ENCODE data around the gene ATP6V0E1. TPM values are rescaled to one million over a fixed set of nuclear protein-coding genes. Genes with fewer than 3 reads are reported as not detected.
A peak's percentile ranks its signal among the peaks of the same experiment; 100 is the strongest.

The ATP6V0E1 gene
- total RNA-seq, 1 donor from 2014 or later = 137 TPM

DNA sequence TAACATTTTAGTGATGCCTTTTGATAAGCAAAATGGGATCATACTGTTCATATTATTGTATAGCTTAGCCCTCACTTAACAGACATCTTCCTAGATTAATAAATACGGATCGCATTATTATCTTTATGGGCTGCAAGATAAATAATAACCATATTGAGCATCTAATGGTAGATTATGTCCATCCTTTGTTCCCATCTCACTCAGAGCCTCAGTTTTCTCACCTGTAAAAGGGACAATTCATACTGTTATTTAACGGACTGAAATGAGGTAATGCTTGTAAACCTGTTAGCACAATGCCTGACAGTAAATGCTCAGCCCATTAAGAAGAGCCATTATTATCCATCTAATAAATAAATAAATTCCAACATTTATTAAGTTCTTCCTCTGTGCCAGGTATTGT lies 27.3 kb upstream of the ATP6V0E1 start:
- DNase-seq (ENCODE audit: low spot score, unreplicated experiment) = no peak
- no peak overlapping the region for H3K4me3 Mint-ChIP-seq (ENCODE audit: low read depth)
- H3K27me3 Mint-ChIP-seq = peaks cover 8% of the 10 kb centered on the region
- no peak for TF ChIP-seq CTCF (IDR thresholded peaks at IDR 0.05; ENCODE audit: unreplicated experiment)
- H3K27ac Mint-ChIP-seq = no peak overlapping the region
- peaks cover 8% of the 10 kb centered on the region for H3K4me1 Mint-ChIP-seq (ENCODE audit: low read depth)
- no peaks in the 10 kb centered on the region for H3K9me3 Mint-ChIP-seq (ENCODE audit: low read depth)
- peaks cover 3% of the 10 kb centered on the region for H3K36me3 Mint-ChIP-seq (ENCODE audit: insufficient read depth)

DNA sequence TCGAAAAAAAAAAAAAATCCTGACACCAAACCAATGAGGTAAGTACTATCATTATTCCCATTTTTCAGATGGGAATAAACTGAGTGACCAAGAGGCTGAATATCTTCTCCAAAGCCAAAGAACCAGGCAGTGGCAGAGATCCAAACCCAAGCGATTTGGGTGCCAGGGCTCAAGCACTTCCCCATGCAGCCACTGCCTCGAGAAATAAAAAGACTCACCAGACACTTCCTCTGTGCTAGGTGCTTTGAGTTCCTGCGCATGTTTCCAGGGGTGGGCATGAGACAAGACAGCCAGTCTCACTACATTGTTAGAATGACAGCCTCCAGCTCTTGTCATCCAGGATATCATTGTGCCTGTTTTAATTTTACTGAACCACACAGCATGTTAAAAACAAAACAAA lies 26.6 kb upstream of the ATP6V0E1 start:
- DNase-seq (ENCODE audit: low spot score, unreplicated experiment) = no peak
- TF ChIP-seq CTCF (IDR thresholded peaks at IDR 0.05; ENCODE audit: unreplicated experiment) = no peak
- H3K4me1 Mint-ChIP-seq (ENCODE audit: low read depth) = peaks cover 8% of the 10 kb centered on the region
- no peak overlapping the region for H3K27ac Mint-ChIP-seq
- H3K9me3 Mint-ChIP-seq (ENCODE audit: low read depth) = no peaks in the 10 kb centered on the region
- no peak overlapping the region for H3K4me3 Mint-ChIP-seq (ENCODE audit: low read depth)
- H3K36me3 Mint-ChIP-seq (ENCODE audit: insufficient read depth) = peaks cover 2% of the 10 kb centered on the region
- peaks cover 8% of the 10 kb centered on the region for H3K27me3 Mint-ChIP-seq

DNA sequence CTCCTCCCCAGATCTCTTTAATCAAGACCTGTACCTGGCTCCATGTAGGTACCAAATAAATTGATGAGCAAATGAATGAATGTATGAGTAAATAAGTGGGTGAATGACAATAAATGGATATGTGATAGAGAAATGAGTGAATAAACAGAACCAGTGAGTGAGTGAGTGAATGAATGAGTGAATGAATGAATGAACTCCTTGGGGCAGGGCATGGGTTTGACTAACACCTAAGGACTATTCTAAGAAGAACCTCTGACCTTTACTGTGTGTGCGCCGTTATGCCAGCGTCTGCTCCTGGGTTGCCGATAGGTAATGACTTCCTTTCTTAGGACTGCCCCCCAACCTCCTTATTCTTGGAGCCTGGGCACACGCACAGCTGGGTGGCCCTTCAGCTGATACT lies 26.1 kb upstream of the ATP6V0E1 start:
- TF ChIP-seq CTCF (IDR thresholded peaks at IDR 0.05; ENCODE audit: unreplicated experiment) = no peak
- peak overlapping the region; percentile 30 for H3K4me3 Mint-ChIP-seq (ENCODE audit: low read depth)
- H3K9me3 Mint-ChIP-seq (ENCODE audit: low read depth) = no peaks in the 10 kb centered on the region
- no peak for DNase-seq (ENCODE audit: low spot score, unreplicated experiment)
- H3K27me3 Mint-ChIP-seq = peaks cover 8% of the 10 kb centered on the region
- H3K36me3 Mint-ChIP-seq (ENCODE audit: insufficient read depth) = peaks cover 2% of the 10 kb centered on the region
- H3K27ac Mint-ChIP-seq = no peak overlapping the region
- H3K4me1 Mint-ChIP-seq (ENCODE audit: low read depth) = peaks cover 8% of the 10 kb centered on the region

DNA sequence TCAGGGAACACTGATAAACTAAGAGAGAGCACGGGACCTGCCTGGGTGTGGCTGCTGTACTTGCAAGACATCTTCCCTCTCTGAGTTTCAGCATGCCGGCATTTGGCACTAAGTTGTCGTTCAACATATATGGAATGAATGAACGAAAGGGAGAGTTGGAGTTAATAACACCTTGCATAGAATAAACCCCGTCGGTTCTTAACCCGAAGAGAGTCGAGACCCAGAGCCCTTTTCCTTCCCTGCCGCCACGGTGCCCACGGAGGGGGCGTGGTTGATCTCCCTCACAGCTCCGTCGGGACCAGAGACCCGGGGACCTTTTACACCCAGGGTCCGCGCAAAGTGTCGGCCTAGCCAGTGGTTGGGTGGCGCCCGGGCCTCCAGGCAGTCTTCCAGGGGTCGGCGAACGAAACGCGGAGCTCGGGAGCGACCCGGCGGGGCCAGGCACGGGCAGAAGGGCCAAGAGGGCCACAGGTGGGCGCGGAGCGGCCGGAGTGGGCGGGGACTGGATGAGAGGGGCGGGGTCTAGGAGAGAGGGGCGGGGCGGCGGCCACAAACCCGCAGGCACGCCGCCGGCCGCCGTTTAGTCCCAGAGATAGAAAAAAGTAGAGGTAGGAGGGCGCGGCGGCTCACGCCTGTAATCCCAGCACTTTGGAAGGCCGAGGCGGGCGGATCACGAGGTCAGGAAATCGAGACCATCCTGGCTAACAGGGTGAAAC lies 25.1 kb upstream of the ATP6V0E1 start:
- Mint-ChIP-seq H3K27me3 (peaks cover 8% of the 10 kb centered on the region), H3K9me3 (ENCODE audit: low read depth) (no peaks in the 10 kb centered on the region), H3K4me3 (ENCODE audit: low read depth) (peak overlapping the region; percentile 87), H3K36me3 (ENCODE audit: insufficient read depth) (peaks cover 4% of the 10 kb centered on the region), H3K4me1 (ENCODE audit: low read depth) (peaks cover 8% of the 10 kb centered on the region), H3K27ac (peak overlapping the region; percentile 99)
- no peak for TF ChIP-seq CTCF (IDR thresholded peaks at IDR 0.05; ENCODE audit: unreplicated experiment)
- DNase-seq (ENCODE audit: low spot score, unreplicated experiment) = peak; percentile 49

DNA sequence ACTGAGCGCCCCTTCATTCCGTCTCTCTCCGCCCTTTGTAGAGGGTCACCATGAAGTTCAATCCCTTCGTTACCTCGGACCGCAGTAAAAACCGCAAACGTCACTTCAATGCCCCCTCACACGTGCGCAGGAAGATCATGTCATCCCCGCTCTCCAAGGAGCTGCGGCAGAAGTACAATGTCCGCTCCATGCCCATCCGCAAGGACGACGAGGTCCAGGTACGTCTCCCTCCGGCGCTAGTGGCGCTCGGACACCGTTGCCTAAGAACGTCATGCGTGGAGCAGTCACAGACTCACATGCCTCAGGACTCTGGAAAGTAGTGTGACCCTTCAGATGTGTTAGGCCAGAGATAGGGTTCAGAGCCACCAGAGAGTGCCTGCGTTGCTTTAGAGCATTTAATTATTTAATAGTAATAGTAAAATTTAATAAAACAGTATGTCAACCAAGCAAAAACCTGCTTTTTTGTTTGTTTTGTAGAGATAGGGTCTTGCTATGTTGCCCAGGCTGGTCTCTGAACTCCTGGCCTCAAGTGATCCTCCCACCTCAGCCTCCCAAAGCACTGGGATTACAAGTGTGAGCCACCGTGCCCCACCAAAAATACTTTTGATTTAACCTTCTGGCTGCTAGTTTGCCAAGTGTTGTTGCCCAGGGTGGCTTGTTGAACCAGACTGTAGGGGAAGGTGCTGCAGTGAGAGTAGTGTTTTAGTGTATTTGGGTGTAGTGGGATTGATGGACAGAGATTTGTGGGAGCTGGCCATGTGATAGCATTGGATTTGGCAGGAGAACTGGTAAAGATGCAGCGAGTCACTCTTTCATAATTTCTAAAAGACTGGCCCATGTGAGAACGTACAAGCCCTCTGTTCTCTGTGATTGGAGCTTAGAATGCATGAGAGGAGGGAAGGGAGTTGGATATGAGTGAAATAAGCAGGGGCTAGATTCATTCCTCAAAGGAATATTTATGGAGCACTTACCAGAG lies 23.5 kb upstream of the ATP6V0E1 start:
- DNase-seq (ENCODE audit: low spot score, unreplicated experiment) = no peak
- Mint-ChIP-seq H3K27ac (peak overlapping the region; percentile 99), H3K9me3 (ENCODE audit: low read depth) (no peaks in the 10 kb centered on the region), H3K4me3 (ENCODE audit: low read depth) (peak overlapping the region; percentile 87), H3K27me3 (peaks cover 8% of the 10 kb centered on the region), H3K4me1 (ENCODE audit: low read depth) (peaks cover 8% of the 10 kb centered on the region), H3K36me3 (ENCODE audit: insufficient read depth) (peaks cover 6% of the 10 kb centered on the region)
- TF ChIP-seq CTCF (IDR thresholded peaks at IDR 0.05; ENCODE audit: unreplicated experiment) = no peak

Data from progenitor cell of endocrine pancreas (in vitro differentiated cells).